K562 (cell line): ENCODE results near the gene IL3RA. TPM values are rescaled to one million over a fixed set of nuclear protein-coding genes. Genes with fewer than 3 reads are reported as not detected.

ENCODE experiments used
- ATAC-seq: fragments of 200-7000 bp; cut with Tn5 transposase; 3 replicates; pipeline ENCODE4 v1.9.1; 2020; ENCODE audit warnings: moderate library complexity
- BruUV-seq: library from RNA; stranded (reverse); fragments of 400-500 nt; replicated peaks from 2 replicates; lab custom pipeline; 2021; lab: Mats Ljungman, UMichigan
- CTCF ChIA-PET: fragments of 300-600 bp; formaldehyde crosslinking; extraction: SDS; loops from one replicate; lab custom pipeline; 2021; ENCODE audit warnings: low intra/inter-chr PET ratio; lab: Yijun Ruan, JAX
- POLR2A ChIA-PET: fragments of 300-600, 350-650 bp; sonication (Branson Sonifier 250); formaldehyde crosslinking; extraction: SDS; loops from one replicate; lab custom pipeline; 2021; ENCODE audit warnings: antibody characterized with exemption, inconsistent platforms; lab: Yijun Ruan, JAX
- DNase-seq, 4 experiments: peaks; one replicate each; pipeline versions ENCODE4 v3.0.0 to v3.0.0-alpha.2; 2011 to 2018; ENCODE audit warnings: low spot score in 3 of 4, mixed read lengths in 3 of 4; ENCODE audit errors: extremely low read depth in 1 of 4
- FAIRE-seq: peaks from 2 replicates; lab custom pipeline; 2011; peaks lifted over from hg19 to GRCh38; lab: Jason Lieb, UNC
- H2AFZ ChIP-seq: 2 replicates; pipeline ENCODE4 v1.6.0; 2011; ENCODE audit warnings: low read depth, low read length, control low read depth, inconsistent platforms
- H3K27ac ChIP-seq: fragments of 200-600 bp; 3 replicates; pipeline ENCODE4 v1.8.0; 2011; ENCODE audit warnings: low read depth, mild to moderate bottlenecking, control low read depth, inconsistent platforms, low read length, moderate library complexity, mixed read lengths; ENCODE audit errors: extremely low read depth
- H3K27me3 ChIP-seq, 2 experiments: fragments of 300-600 bp in 1 of 2; 2 replicates in 1 of 2; 3 replicates in 1 of 2; pipeline versions ENCODE4 v1.6.0 to v1.8.0; 2011; ENCODE audit warnings: inconsistent platforms in 2 of 2, low read length in 2 of 2, mild to moderate bottlenecking in 1 of 2, mixed read lengths in 1 of 2, moderate library complexity in 1 of 2; ENCODE audit not compliant: control insufficient read depth in 2 of 2, insufficient read depth in 2 of 2
- H3K36me3 ChIP-seq: fragments of 300-600 bp; 3 replicates; pipeline ENCODE4 v1.8.0; 2011; ENCODE audit warnings: mild to moderate bottlenecking, low read length, inconsistent platforms; ENCODE audit not compliant: control insufficient read depth, insufficient read depth
- H3K4me1 ChIP-seq, 2 experiments: fragments of 200-600 bp in 1 of 2; replicated peaks in 1 of 2; 2 replicates in 1 of 2; 3 replicates in 1 of 2; pipeline versions ENCODE4 v1.5.1 to v1.8.0; 2011; ENCODE audit warnings: inconsistent platforms in 2 of 2, low read length in 2 of 2, mild to moderate bottlenecking in 1 of 2, mixed read lengths in 1 of 2, moderate library complexity in 1 of 2; ENCODE audit not compliant: control insufficient read depth in 2 of 2, insufficient read depth in 2 of 2
- H3K4me2 ChIP-seq: 2 replicates; pipeline ENCODE4 v1.6.1; 2011; ENCODE audit warnings: low read length, control low read depth, inconsistent platforms, mixed read lengths; ENCODE audit not compliant: insufficient read depth
- H3K4me3 ChIP-seq: fragments of 200-600 bp; sonication (generic), shearing (Covaris generic); 2 replicates; pipeline ENCODE4 v1.5.1; 2016; ENCODE audit warnings: control low read depth, inconsistent platforms
- H3K79me2 ChIP-seq: fragments of 200-600 bp; 3 replicates; pipeline ENCODE4 v1.8.0; 2011; ENCODE audit warnings: low read length, inconsistent platforms; ENCODE audit not compliant: control insufficient read depth, insufficient read depth
- H3K9ac ChIP-seq, 2 experiments: 2 replicates each; pipeline versions ENCODE4 v1.6.0 to v1.6.1; 2011; ENCODE audit warnings: low read depth in 2 of 2, low read length in 2 of 2, control low read depth in 1 of 2, inconsistent platforms in 1 of 2, mild to moderate bottlenecking in 1 of 2, mixed read lengths in 1 of 2; ENCODE audit not compliant: insufficient read depth in 1 of 2
- H3K9me1 ChIP-seq: one replicate; pipeline ENCODE4 v1.6.0; 2011; ENCODE audit warnings: inconsistent platforms, mild to moderate bottlenecking, low read length, moderate library complexity; ENCODE audit not compliant: control insufficient read depth, insufficient read depth
- H3K9me3 ChIP-seq: replicated peaks from 2 replicates; pipeline ENCODE4 v1.5.1; 2011; ENCODE audit warnings: low read depth, low read length, inconsistent platforms; ENCODE audit not compliant: control insufficient read depth, insufficient read depth
- H4K20me1 ChIP-seq: replicated peaks from 2 replicates; pipeline ENCODE4 v1.6.1; 2011; ENCODE audit warnings: low read length, inconsistent platforms, mixed read lengths; ENCODE audit not compliant: control insufficient read depth, insufficient read depth
- AFF4 ChIP-seq: sonication (generic); formaldehyde crosslinking; IDR thresholded peaks from 2 replicates; pipeline ENCODE4 v1.8.0; 2023; ENCODE audit warnings: mild to moderate bottlenecking, missing genetic modification reagents
- BCOR ChIP-seq: fragments of 450-650 bp; IDR thresholded peaks from 2 replicates; pipeline ENCODE4 v1.6.1; 2016
- ETS1 ChIP-seq: conservative IDR thresholded peaks from 2 replicates; pipeline ENCODE4 v1.6.1; 2011; ENCODE audit warnings: low read depth, mild to moderate bottlenecking, low read length; ENCODE audit not compliant: control insufficient read depth
- KLF6 ChIP-seq: fragments of 250-450 bp; sonication (Bioruptor Pico); IDR thresholded peaks from 2 replicates; pipeline ENCODE4 v1.4.0; 2020; ENCODE audit warnings: mild to moderate bottlenecking, moderate library complexity, borderline replicate concordance
- LEF1 ChIP-seq: fragments of 450-650 bp; IDR thresholded peaks from 2 replicates; pipeline ENCODE4 v1.6.1; 2016; ENCODE audit warnings: mild to moderate bottlenecking
- MEF2A ChIP-seq: IDR thresholded peaks from 2 replicates; pipeline ENCODE4 v1.6.1; 2011; ENCODE audit warnings: low read depth, mild to moderate bottlenecking, low read length, moderate library complexity; ENCODE audit not compliant: control insufficient read depth
- MEF2D ChIP-seq: conservative IDR thresholded peaks from 2 replicates; pipeline ENCODE4 v1.6.1; 2016; ENCODE audit warnings: low read depth, missing genetic modification characterization, missing compliant biosample characterization
- SIN3A ChIP-seq, 2 experiments: fragments of 150-350 bp in 1 of 2; IDR thresholded peaks; 2 replicates each; pipeline ENCODE4 v1.6.1; 2011 to 2016; ENCODE audit warnings: borderline replicate concordance in 2 of 2, low read depth in 2 of 2, low read length in 2 of 2, mild to moderate bottlenecking in 2 of 2, moderate library complexity in 2 of 2; ENCODE audit not compliant: control insufficient read depth in 1 of 2
- ZNF431 ChIP-seq: sonication (generic); formaldehyde crosslinking; IDR thresholded peaks from 2 replicates; pipeline ENCODE4 v1.8.0; 2022; ENCODE audit warnings: mild to moderate bottlenecking, missing genetic modification reagents
- ZNF75A ChIP-seq: fragments of 450-650 bp; formaldehyde crosslinking; IDR thresholded peaks from 2 replicates; pipeline ENCODE4 v1.4.0; 2020; ENCODE audit warnings: mild to moderate bottlenecking
- ZNF79 ChIP-seq: fragments of 250-450 bp; sonication (Bioruptor Pico); IDR thresholded peaks from 2 replicates; pipeline ENCODE4 v1.4.0; 2020; ENCODE audit warnings: low read depth, mild to moderate bottlenecking, moderate library complexity
- ZSCAN29 ChIP-seq: fragments of 450-650 bp; IDR thresholded peaks from 2 replicates; pipeline ENCODE4 v1.6.1; 2017
- WGBS: fragments of 100-300 bp; shearing (Covaris generic); methylation state at CpG from one replicate; pipeline ENCODE4 v1.1.6; 2016; ENCODE audit warnings: low coverage, mixed read lengths; ENCODE audit not compliant: insufficient coverage; ENCODE audit errors: missing lambda C conversion rate; 5-methylcytosine and 5-hydroxymethylcytosine counted together
- in situ Hi-C: fragments of 300-500 bp; cut with MboI; formaldehyde crosslinking; loops from 4 replicates; pipeline ENCODE4 v1.15.0; 2018; ENCODE audit warnings: inconsistent platforms, mixed read lengths
- intact Hi-C: fragments of 100-400 bp; cut with micrococcal nuclease; formaldehyde crosslinking; loops from 2 replicates; pipeline ENCODE4 v1.14.2; 2022
- polyA plus RNA-seq, 8 experiments: library from polyadenylated mRNA; depleted of rRNA in 4 of 8; stranded (reverse) in 5 of 8; unstranded in 3 of 8; fragments of >200 nt; fragmentation: Nextera tagmentation in 2 of 8; fragmentation: Illumina TruSeq in 1 of 8; extraction: Ambion mirVana in 2 of 8; extraction: Trizol in 1 of 8; gene quantifications; 2 replicates each; pipeline versions ENCODE4 v1.2.1 to v1.2.3, GENCODE V29; 2011 to 2014; ENCODE audit warnings: inconsistent platforms in 1 of 8, missing spikeins in 1 of 8
- total RNA-seq, 7 experiments: library from RNA; depleted of rRNA in 6 of 7; stranded (reverse); fragments of >200 nt in 6 of 7; fragmentation: Illumina TruSeq in 2 of 7; extraction: Trizol in 2 of 7; gene quantifications; 2 replicates each; pipeline versions ENCODE4 v1.2.1 to v1.2.3, GENCODE V29; 2011 to 2021; ENCODE audit warnings: low replicate concordance in 1 of 7

IL3RA gene
- total and polyA plus RNA-seq, 9 of the 15 experiments (the other 6 are each of a cell fraction or from before 2014, with no cell fraction given) = not detected

GRCh38 chrX:1424147-1424851 lies 87.7 kb downstream of the IL3RA start:
- H3K27ac ChIP-seq = no peak overlapping the region
- TF ChIP-seq SIN3A (IDR thresholded peaks at IDR 0.05; ENCODE audit: borderline replicate concordance in 2 of 2, control insufficient read depth in 1 of 2, low read depth in 2 of 2, low read length in 2 of 2) (no peak), ZNF79 (CRISPR knock-in tag) (no peak), ZSCAN29 (no peak), KLF6 (CRISPR knock-in tag) (no peak), ZNF431 (CRISPR knock-in tag) (no peak), LEF1 (no peak), MEF2D (tag) (no peak), ZNF75A (no peak), BCOR (no peak), AFF4 (CRISPR knock-in tag) (no peak), MEF2A (no peak), ETS1 (no peak)

More at GRCh38 chrX:1424147-1424851, 87.7 kb downstream of the IL3RA start:
- H3K79me2 ChIP-seq = no peaks in the 10 kb centered on the region
- H3K4me1 ChIP-seq = peaks cover 0 to 9% of the 10 kb centered on the region in 2 experiments; a peak in 2 of 5 replicates
- H2AFZ ChIP-seq = no peak overlapping the region
- H3K9ac ChIP-seq = no peak overlapping the region
- H3K4me3 ChIP-seq = no peak overlapping the region
- in situ Hi-C loops = no loop called here
- no peaks in the 10 kb centered on the region; the same call in 1 of the 2 replicates for H3K9me3 ChIP-seq
- BruUV-seq = no TSS peak
- no peaks in the 10 kb centered on the region for H4K20me1 ChIP-seq
- H3K9me1 ChIP-seq = no peaks in the 10 kb centered on the region
- no peak for DNase-seq
- intact Hi-C loops = no loop called here
- CTCF ChIA-PET = no interaction called here
- ATAC-seq = no peak
- FAIRE-seq = no peak
- H3K4me2 ChIP-seq = no peak overlapping the region
- POLR2A ChIA-PET = no interaction called here
- peaks cover 11% of the 10 kb centered on the region; the same call in 2 of the 3 replicates for H3K36me3 ChIP-seq
- no peaks in the 10 kb centered on the region for H3K27me3 ChIP-seq
- 50% methylated on average over 2 of the region's 9 CpGs for WGBS
